ENCODE measurements around the gene LIMA1. TPM values are rescaled to one million over a fixed set of nuclear protein-coding genes. Genes with fewer than 3 reads are reported as not detected.
A peak's percentile ranks its signal among the peaks of the same experiment; 100 is the strongest.

The LIMA1 gene
- total and polyA plus RNA-seq, 9 of the 15 experiments (the other 6 are each of a cell fraction or from before 2014, with no cell fraction given), result 20.2 to 37.8 (median 27.3) TPM

DNA sequence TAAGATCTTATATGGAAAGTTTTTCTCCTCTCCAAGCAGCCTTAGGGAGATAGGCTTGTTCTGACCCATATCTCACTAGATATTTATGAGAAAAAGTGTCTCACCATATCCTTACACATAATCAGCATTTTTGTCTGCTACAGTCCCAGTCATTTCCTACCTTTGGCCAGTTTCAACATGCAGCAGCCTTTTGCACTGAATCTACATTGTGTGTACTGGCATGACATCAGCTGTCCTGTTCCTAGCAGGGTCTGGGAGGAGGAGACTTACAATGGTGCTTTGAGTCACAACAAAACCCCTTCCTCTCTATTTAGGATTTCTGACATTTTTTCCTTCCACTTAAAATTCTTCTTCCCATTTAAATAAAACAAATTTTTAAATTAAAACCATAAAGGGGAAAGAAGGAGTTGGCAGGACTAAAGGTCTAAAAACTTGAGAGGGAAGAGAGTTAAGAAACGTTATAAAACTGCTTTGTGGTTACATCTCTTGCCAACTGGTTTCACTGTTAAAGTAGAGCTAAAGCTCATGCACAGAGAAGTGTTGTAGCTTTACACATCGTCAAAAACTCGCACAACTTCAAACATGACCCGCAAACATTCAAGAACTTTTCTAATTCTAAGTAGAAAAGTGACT lies 62.8 kb downstream of the LIMA1 start:
- peaks cover 5% of the 10 kb centered on the region; the same call in 1 of the 3 replicates for H3K36me3 ChIP-seq (ENCODE audit: control insufficient read depth, insufficient read depth, low read length)
- peaks cover 31% of the 10 kb centered on the region for H3K79me2 ChIP-seq (ENCODE audit: control insufficient read depth, insufficient read depth, low read length)
- intact Hi-C loops (cut with micrococcal nuclease), result loop anchor here (2.0 kb wide), 1 partner anchor 64 kb away; no protein-coding TSS in a partner anchor
- peaks cover 7 to 16% of the 10 kb centered on the region in 2 experiments; a peak in 4 of 5 replicates for H3K4me1 ChIP-seq (replicated peaks in 1 of 2; ENCODE audit: control insufficient read depth in 2 of 2, insufficient read depth in 2 of 2, low read length in 2 of 2)
- no peaks in the 10 kb centered on the region for H3K9me1 ChIP-seq (ENCODE audit: control insufficient read depth, insufficient read depth, low read length)
- ChIA-PET POLR2A (interaction anchor here (1.2 to 3.1 kb wide), 4 partner anchors 8 to 63 kb away, joined by 4 to 16 read pairs (median 8); partner anchors contain the start of gene LIMA1), CTCF (ENCODE audit: low intra/inter-chr PET ratio) (interaction anchor here (0.7 kb wide), 1 partner anchor 149 kb away, joined by 3 read pairs; no protein-coding TSS in a partner anchor)
- in situ Hi-C loops (cut with MboI), result no loop called here
- ATAC-seq, result peak; percentile 67
- WGBS (ENCODE audit: insufficient coverage, low coverage, missing lambda C conversion rate), result 2% methylated on average over 4 of the region's 4 CpGs
- no peaks in the 10 kb centered on the region for H3K9me3 ChIP-seq (replicated peaks; ENCODE audit: control insufficient read depth, insufficient read depth, low read depth, low read length)
- peak overlapping the region; percentile 82 for H3K27ac ChIP-seq (ENCODE audit: extremely low read depth, low read depth, low read length)
- H2AFZ ChIP-seq (ENCODE audit: low read depth, low read length), result peak overlapping the region; percentile 78
- peak overlapping the region; percentile 48 for H3K4me3 ChIP-seq
- FAIRE-seq, result peak; percentile 32
- H4K20me1 ChIP-seq (replicated peaks; ENCODE audit: control insufficient read depth, insufficient read depth, low read length), result no peaks in the 10 kb centered on the region
- no TSS peak for BruUV-seq (replicated peaks)
- H3K9ac ChIP-seq (ENCODE audit: insufficient read depth in 1 of 2, low read depth in 2 of 2, low read length in 2 of 2), result peak overlapping the region in 1 of 2 experiments; percentile 80; a peak in 2 of 4 replicates
- H3K27me3 ChIP-seq (ENCODE audit: control insufficient read depth in 2 of 2, insufficient read depth in 2 of 2, low read length in 2 of 2), result no peaks in the 10 kb centered on the region
- peak in 2 of 4 experiments; percentile 29 to 54 for DNase-seq (ENCODE audit: extremely low read depth in 1 of 4, low spot score in 3 of 4)
- peak overlapping the region; percentile 89 for H3K4me2 ChIP-seq (ENCODE audit: insufficient read depth, low read length)
- TF ChIP-seq, protein P1, sequence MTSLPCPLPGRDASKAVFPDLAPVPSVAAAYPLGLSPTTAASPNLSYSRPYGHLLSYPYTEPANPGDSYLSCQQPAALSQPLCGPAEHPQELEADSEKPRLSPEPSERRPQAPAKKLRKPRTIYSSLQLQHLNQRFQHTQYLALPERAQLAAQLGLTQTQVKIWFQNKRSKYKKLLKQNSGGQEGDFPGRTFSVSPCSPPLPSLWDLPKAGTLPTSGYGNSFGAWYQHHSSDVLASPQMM (CRISPR knock-in tag; IDR thresholded peaks at IDR 0.05), result no peak
- TF ChIP-seq MAFK (IDR thresholded peaks at IDR 0.05; ENCODE audit: low read length) (0 out of 2 replicates have a peak, but pooled peaks have one; percentile 24), ZSCAN29 (IDR thresholded peaks at IDR 0.05) (no peak), PML (IDR thresholded peaks at IDR 0.05; ENCODE audit: low read length) (no peak), LARP7 (IDR thresholded peaks at IDR 0.05) (no peak), JUND (IDR thresholded peaks at IDR 0.05; ENCODE audit: borderline replicate concordance, low read depth, low read length) (peak; percentile 42; the same call in 1 of the 2 replicates), JUND (tag; IDR thresholded peaks at IDR 0.05; ENCODE audit: borderline replicate concordance, low read depth, low read length) (no peak), ZNF316 (IDR thresholded peaks at IDR 0.05) (peak; percentile 85), HMG20B (CRISPR knock-in tag; IDR thresholded peaks at IDR 0.05) (no peak), NCOA4 (IDR thresholded peaks at IDR 0.05; ENCODE audit: partially characterized antibody) (no peak), NFE2 (IDR thresholded peaks at IDR 0.05; ENCODE audit: low read depth) (0 out of 2 replicates have a peak, but pooled peaks have one; percentile 12), C11orf30 (IDR thresholded peaks at IDR 0.05; ENCODE audit: low read depth) (peak; percentile 78), SNRNP70 (optimal IDR thresholded peaks at IDR 0.05; ENCODE audit: low read depth, low read length) (no peak), SMARCA4 (IDR thresholded peaks at IDR 0.05) (peak; percentile 31; the same call in 1 of the 2 replicates), KDM5B (IDR thresholded peaks at IDR 0.05; ENCODE audit: insufficient replicate concordance, low read depth, low read length) (no peak), MAFF (IDR thresholded peaks at IDR 0.05; ENCODE audit: low read length) (0 out of 2 replicates have a peak, but pooled peaks have one; percentile 3), RBM17 (IDR thresholded peaks at IDR 0.05; ENCODE audit: borderline replicate concordance, low read depth, low read length) (no peak), MAFG (tag; conservative IDR thresholded peaks at IDR 0.05) (peak; percentile 54; the same call in 1 of the 2 replicates), PCBP2 (IDR thresholded peaks at IDR 0.05; ENCODE audit: low read depth, low read length, poor library complexity, severe bottlenecking) (no peak), SIX5 (IDR thresholded peaks at IDR 0.05; ENCODE audit: borderline replicate concordance in 1 of 2, insufficient read depth in 1 of 2, low read depth in 1 of 2, low read length in 2 of 2) (no peak), CCNT2 (IDR thresholded peaks at IDR 0.05; ENCODE audit: borderline replicate concordance, extremely low read depth, insufficient read length, low read depth, low read length) (no peak), YBX1 (IDR thresholded peaks at IDR 0.05) (no peak)
- TF ChIP-seq, protein P2, sequence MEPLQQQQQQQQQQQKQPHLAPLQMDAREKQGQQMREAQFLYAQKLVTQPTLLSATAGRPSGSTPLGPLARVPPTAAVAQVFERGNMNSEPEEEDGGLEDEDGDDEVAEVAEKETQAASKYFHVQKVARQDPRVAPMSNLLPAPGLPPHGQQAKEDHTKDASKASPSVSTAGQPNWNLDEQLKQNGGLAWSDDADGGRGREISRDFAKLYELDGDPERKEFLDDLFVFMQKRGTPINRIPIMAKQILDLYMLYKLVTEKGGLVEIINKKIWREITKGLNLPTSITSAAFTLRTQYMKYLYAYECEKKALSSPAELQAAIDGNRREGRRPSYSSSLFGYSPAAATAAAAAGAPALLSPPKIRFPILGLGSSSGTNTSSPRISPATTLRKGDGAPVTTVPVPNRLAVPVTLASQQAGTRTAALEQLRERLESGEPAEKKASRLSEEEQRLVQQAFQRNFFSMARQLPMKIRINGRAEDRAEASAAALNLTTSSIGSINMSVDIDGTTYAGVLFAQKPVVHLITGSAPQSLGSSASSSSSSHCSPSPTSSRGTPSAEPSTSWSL (CRISPR knock-in tag; IDR thresholded peaks at IDR 0.05; ENCODE audit: borderline replicate concordance), result no peak
